ENCODE results near the gene NCLN.

Gene NCLN

GRCh38 chr19:3192228-3192635, 6.5 kb downstream of the NCLN start:
- Histone ChIP-seq H3K9ac (ENCODE audit: insufficient read length, low read depth) (peak overlapping the region; percentile 26), H3K4me3 (ENCODE audit: insufficient read length, low read depth) (no peak overlapping the region), H3K27me3 (ENCODE audit: insufficient read depth, insufficient read length) (no peaks in the 10 kb centered on the region), H3K36me3 (ENCODE audit: insufficient read depth, insufficient read length, low read length) (peaks cover 93% of the 10 kb centered on the region), H3K9me3 (ENCODE audit: insufficient read depth, low read length) (no peaks in the 10 kb centered on the region), H3K4me1 (ENCODE audit: insufficient read depth, insufficient read length) (peaks cover 28% of the 10 kb centered on the region)
- TF ChIP-seq YY1 (IDR thresholded peaks at IDR 0.05; ENCODE audit: insufficient read depth, insufficient read length) (no peak), SUZ12 (IDR thresholded peaks at IDR 0.05; ENCODE audit: extremely low read depth, insufficient read depth, insufficient read length) (no peak), ZNF274 (IDR thresholded peaks at IDR 0.05; ENCODE audit: low read depth, low read length) (no peak)
- DNase-seq (ENCODE audit: low read depth, low spot score), result no peak

DNA sequence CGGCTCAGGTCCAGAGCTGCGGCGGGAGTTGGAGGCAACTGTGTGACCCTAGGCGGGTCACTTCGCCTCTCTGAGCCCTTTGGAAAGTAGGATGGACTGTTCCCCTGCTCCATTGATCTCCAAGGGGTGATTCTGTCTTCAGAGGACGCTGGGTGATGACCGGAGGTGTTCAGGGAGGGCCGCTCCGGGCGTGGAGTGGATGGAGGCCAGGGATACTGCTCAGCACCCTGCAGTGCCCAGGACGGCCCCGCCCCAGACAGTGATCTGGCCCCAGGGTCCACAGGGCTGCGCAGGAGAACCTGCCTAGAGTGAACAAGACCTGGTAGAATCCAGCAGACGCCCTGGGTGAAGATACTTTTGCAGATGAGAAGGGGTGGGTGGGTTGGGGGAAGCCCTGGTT, 7.0 kb downstream of the NCLN start:
- H3K9me3 ChIP-seq (ENCODE audit: insufficient read depth, low read length), result no peaks in the 10 kb centered on the region
- no peak for DNase-seq (ENCODE audit: low read depth, low spot score)
- H3K4me3 ChIP-seq (ENCODE audit: insufficient read length, low read depth), result no peak overlapping the region
- TF ChIP-seq SUZ12 (IDR thresholded peaks at IDR 0.05; ENCODE audit: extremely low read depth, insufficient read depth, insufficient read length), result no peak
- TF ChIP-seq ZNF274 (IDR thresholded peaks at IDR 0.05; ENCODE audit: low read depth, low read length), result no peak
- TF ChIP-seq YY1 (IDR thresholded peaks at IDR 0.05; ENCODE audit: insufficient read depth, insufficient read length), result no peak
- peaks cover 90% of the 10 kb centered on the region for H3K36me3 ChIP-seq (ENCODE audit: insufficient read depth, insufficient read length, low read length)
- peaks cover 24% of the 10 kb centered on the region for H3K4me1 ChIP-seq (ENCODE audit: insufficient read depth, insufficient read length)
- H3K9ac ChIP-seq (ENCODE audit: insufficient read length, low read depth), result peak overlapping the region; percentile 26
- no peaks in the 10 kb centered on the region for H3K27me3 ChIP-seq (ENCODE audit: insufficient read depth, insufficient read length)

GRCh38 chr19:3193256-3194105, 7.8 kb downstream of the NCLN start:
- H3K4me3 ChIP-seq (ENCODE audit: insufficient read length, low read depth), result no peak overlapping the region
- H3K36me3 ChIP-seq (ENCODE audit: insufficient read depth, insufficient read length, low read length), result peaks cover 86% of the 10 kb centered on the region
- no peaks in the 10 kb centered on the region for H3K27me3 ChIP-seq (ENCODE audit: insufficient read depth, insufficient read length)
- H3K9me3 ChIP-seq (ENCODE audit: insufficient read depth, low read length), result no peaks in the 10 kb centered on the region
- peaks cover 20% of the 10 kb centered on the region for H3K4me1 ChIP-seq (ENCODE audit: insufficient read depth, insufficient read length)
- no peak for TF ChIP-seq ZNF274 (IDR thresholded peaks at IDR 0.05; ENCODE audit: low read depth, low read length)
- no peak for TF ChIP-seq SUZ12 (IDR thresholded peaks at IDR 0.05; ENCODE audit: extremely low read depth, insufficient read depth, insufficient read length)
- no peak for TF ChIP-seq YY1 (IDR thresholded peaks at IDR 0.05; ENCODE audit: insufficient read depth, insufficient read length)
- H3K9ac ChIP-seq (ENCODE audit: insufficient read length, low read depth), result no peak overlapping the region
- no peak for DNase-seq (ENCODE audit: low read depth, low spot score)

DNA sequence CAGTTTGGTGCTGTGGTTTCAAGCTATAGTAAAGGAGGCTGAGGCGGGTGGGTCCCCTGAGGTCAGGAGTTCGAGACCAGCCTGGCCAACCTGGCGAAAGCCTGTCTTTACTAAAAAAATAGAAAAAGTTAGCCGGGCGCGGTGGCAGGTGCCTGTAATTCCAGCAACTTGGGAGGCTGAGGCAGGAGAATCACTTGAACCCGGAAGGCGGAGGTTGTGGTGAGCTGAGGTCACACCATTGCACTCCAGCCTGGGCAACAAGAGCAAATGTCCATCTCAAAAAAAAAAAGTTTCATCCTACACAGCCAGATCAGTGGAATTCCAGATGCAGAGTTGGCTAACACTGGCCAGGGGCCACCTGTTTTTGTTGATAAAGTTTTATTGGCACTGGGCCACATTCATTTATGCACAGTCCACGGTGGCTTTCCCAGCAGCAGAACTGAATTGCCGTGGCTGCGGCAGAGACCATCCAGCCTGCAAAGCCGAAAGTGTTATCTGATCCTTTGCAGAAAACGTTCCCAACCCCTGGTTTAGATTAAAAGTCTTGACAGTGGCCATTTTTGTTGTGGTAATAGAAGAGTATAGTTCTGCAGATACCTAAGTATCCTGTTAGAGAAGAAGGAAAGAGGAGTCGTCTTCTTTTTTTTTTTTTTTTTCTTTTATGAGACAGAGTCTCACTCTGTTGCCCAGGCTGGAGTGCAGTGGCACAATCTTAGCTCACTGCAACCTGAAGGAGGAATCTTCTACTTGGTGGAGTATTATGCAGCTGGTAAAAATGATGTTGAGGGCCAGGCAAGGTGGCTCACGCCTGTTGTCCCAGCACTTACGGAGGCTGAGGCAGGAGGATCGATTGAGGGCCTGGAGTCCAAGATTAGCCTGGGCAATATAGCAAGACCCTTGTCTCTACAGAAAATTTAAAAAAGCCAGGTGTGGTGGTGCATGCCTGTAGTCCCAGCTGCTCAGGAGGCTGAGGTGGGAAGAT, 8.7 kb downstream of the NCLN start:
- TF ChIP-seq SUZ12 (IDR thresholded peaks at IDR 0.05; ENCODE audit: extremely low read depth, insufficient read depth, insufficient read length) (no peak), YY1 (IDR thresholded peaks at IDR 0.05; ENCODE audit: insufficient read depth, insufficient read length) (no peak), ZNF274 (IDR thresholded peaks at IDR 0.05; ENCODE audit: low read depth, low read length) (no peak)
- no peaks in the 10 kb centered on the region for H3K9me3 ChIP-seq (ENCODE audit: insufficient read depth, low read length)
- peaks cover 16% of the 10 kb centered on the region for H3K4me1 ChIP-seq (ENCODE audit: insufficient read depth, insufficient read length)
- no peak overlapping the region for H3K4me3 ChIP-seq (ENCODE audit: insufficient read length, low read depth)
- no peak overlapping the region for H3K9ac ChIP-seq (ENCODE audit: insufficient read length, low read depth)
- H3K27me3 ChIP-seq (ENCODE audit: insufficient read depth, insufficient read length), result no peaks in the 10 kb centered on the region
- DNase-seq (ENCODE audit: low read depth, low spot score), result no peak
- H3K36me3 ChIP-seq (ENCODE audit: insufficient read depth, insufficient read length, low read length), result peaks cover 86% of the 10 kb centered on the region

DNA sequence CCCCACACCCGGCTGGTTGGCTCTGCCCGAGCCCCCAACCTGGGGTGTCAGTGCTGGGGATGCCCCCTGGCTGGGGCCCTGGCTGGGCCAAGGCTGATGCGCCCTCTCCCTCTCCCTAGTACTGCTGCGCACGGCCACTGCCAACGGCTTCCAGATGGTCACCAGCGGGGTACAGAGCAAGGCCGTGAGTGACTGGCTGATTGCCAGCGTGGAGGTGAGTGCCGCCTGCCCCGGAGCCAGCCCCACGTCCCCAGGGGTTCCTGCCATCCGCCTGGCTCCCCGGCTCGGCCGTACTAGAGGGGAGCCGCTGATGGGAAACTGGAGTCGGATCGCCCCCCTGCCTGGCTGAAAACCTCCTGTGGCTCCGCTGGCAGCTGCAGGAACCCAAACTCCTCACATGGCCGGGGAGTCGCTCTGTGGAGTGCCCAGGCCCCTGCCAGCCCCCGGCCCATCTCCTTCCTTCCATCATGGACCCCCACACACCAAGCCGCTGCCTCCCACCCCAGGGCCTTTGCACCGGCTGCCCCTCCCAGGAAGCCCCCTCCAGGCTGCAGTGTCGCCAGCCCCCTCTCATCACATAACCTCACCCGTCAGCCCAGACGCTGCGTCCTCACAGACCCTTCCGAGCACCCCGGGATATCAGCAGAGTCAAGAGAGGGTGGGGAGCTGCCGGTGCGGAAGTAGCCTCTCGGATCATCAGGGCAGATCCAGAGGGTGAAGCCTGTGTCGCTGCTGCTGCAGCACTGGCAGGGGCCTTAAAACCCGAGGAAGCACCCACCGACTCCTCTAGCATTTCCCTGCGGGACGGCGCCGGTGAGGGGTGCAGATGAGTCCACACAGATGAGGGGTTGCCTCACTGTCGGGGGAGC, 10.6 kb downstream of the NCLN start:
- peaks cover 84% of the 10 kb centered on the region for H3K36me3 ChIP-seq (ENCODE audit: insufficient read depth, insufficient read length, low read length)
- H3K9ac ChIP-seq (ENCODE audit: insufficient read length, low read depth), result peak overlapping the region; percentile 56
- DNase-seq (ENCODE audit: low read depth, low spot score), result no peak

GRCh38 chr19:3196933-3197205, 11.1 kb downstream of the NCLN start:
- Histone ChIP-seq H3K9me3 (ENCODE audit: insufficient read depth, low read length) (no peaks in the 10 kb centered on the region), H3K4me3 (ENCODE audit: insufficient read length, low read depth) (no peak overlapping the region), H3K9ac (ENCODE audit: insufficient read length, low read depth) (peak overlapping the region; percentile 17), H3K36me3 (ENCODE audit: insufficient read depth, insufficient read length, low read length) (peaks cover 84% of the 10 kb centered on the region), H3K27me3 (ENCODE audit: insufficient read depth, insufficient read length) (no peaks in the 10 kb centered on the region), H3K4me1 (ENCODE audit: insufficient read depth, insufficient read length) (peaks cover 10% of the 10 kb centered on the region)
- no peak for TF ChIP-seq SUZ12 (IDR thresholded peaks at IDR 0.05; ENCODE audit: extremely low read depth, insufficient read depth, insufficient read length)
- TF ChIP-seq YY1 (IDR thresholded peaks at IDR 0.05; ENCODE audit: insufficient read depth, insufficient read length), result no peak
- no peak for TF ChIP-seq ZNF274 (IDR thresholded peaks at IDR 0.05; ENCODE audit: low read depth, low read length)
- DNase-seq (ENCODE audit: low read depth, low spot score), result no peak

More for the DNA sequence above, 10.6 kb downstream of the NCLN start:
- TF ChIP-seq SUZ12 (IDR thresholded peaks at IDR 0.05; ENCODE audit: extremely low read depth, insufficient read depth, insufficient read length), result no peak
- no peak for TF ChIP-seq ZNF274 (IDR thresholded peaks at IDR 0.05; ENCODE audit: low read depth, low read length)
- TF ChIP-seq YY1 (IDR thresholded peaks at IDR 0.05; ENCODE audit: insufficient read depth, insufficient read length), result no peak
- H3K4me1 ChIP-seq (ENCODE audit: insufficient read depth, insufficient read length), result peaks cover 10% of the 10 kb centered on the region
- no peak overlapping the region for H3K4me3 ChIP-seq (ENCODE audit: insufficient read length, low read depth)
- no peaks in the 10 kb centered on the region for H3K9me3 ChIP-seq (ENCODE audit: insufficient read depth, low read length)
- no peaks in the 10 kb centered on the region for H3K27me3 ChIP-seq (ENCODE audit: insufficient read depth, insufficient read length)

All from NT2/D1 (cell line).